WERI-Rb-1 (cell line): ENCODE results near the gene CD48.

Experiments
- DNase-seq: peaks from one replicate; pipeline ENCODE4 v3.0.0-alpha.2; 2020
- H3K27ac ChIP-seq: fragments of 250-450 bp; sonication (Bioruptor Pico); 2 replicates; pipeline ENCODE4 v1.5.1; 2020; ENCODE audit warnings: mild to moderate bottlenecking, moderate library complexity
- H3K27me3 ChIP-seq: fragments of 250-450 bp; sonication (Bioruptor Pico); 2 replicates; pipeline ENCODE4 v1.5.1; 2021; ENCODE audit warnings: mild to moderate bottlenecking, low read depth, moderate library complexity; ENCODE audit not compliant: insufficient read depth, severe bottlenecking
- H3K36me3 ChIP-seq: fragments of 250-450 bp; sonication (Bioruptor Pico); 2 replicates; pipeline ENCODE4 v1.5.1; 2020; ENCODE audit warnings: mild to moderate bottlenecking, moderate library complexity
- H3K4me3 ChIP-seq: 2 replicates; pipeline ENCODE4 v1.5.1; 2011; ENCODE audit warnings: low read depth, mild to moderate bottlenecking, control low read depth, low read length
- H3K9me3 ChIP-seq: fragments of 250-450 bp; sonication (Bioruptor Pico); 2 replicates; pipeline ENCODE4 v1.5.1; 2021; ENCODE audit warnings: mild to moderate bottlenecking, moderate library complexity; ENCODE audit not compliant: severe bottlenecking
- TF ChIP-seq, protein P1 (sequence below): IDR thresholded peaks from 2 replicates; pipeline ENCODE4 v1.5.1; 2011; ENCODE audit warnings: low read depth, mild to moderate bottlenecking, control low read depth, inconsistent platforms, low read length

Gene CD48

DNA sequence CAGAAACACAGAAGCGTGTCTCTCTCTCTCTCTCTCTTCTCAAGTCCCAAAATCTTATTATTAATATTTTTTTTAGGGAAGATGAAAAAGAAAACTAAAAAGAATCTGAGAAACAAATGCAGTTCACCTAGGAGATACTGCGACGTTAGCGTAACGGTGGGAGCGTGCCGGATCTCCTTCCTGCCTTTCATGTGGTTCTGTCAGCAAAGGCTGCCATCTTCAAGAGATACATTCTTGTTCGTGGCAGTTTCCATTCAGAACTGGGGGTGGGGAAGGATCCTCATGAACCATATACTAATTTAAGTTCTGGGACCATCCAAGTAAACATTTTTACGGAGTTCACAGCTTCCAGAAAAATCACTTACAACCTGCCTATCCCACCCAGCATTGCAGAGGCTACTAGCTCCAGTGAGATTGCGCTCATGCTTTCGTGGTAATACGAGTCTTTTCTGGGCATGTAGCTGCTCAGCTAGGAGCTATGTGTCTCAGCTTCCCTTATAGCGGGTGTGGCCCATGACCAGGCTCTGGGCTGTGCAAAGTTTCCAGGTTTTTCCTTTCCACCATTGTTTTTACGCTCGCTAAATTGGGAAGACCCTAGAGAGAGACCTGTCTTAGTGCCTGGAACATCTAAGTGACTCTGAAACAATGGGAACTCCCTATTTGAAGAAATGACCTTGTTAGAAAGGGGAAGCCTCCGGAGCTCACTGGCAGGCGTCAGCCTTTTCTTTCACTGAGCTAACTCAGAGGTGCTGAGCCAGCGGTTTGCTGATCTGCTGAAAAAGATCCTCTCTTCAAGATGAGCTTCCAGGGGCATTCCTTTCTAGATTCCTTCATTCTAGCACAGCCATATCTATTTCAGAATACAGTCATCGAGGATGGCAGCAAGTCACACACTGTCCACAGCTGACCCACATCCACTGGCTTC, 82.1 kb downstream of the CD48 start:
- H3K36me3 ChIP-seq = no peaks in the 10 kb centered on the region
- no peak for DNase-seq
- H3K27ac ChIP-seq = no peak overlapping the region
- TF ChIP-seq, protein P1, sequence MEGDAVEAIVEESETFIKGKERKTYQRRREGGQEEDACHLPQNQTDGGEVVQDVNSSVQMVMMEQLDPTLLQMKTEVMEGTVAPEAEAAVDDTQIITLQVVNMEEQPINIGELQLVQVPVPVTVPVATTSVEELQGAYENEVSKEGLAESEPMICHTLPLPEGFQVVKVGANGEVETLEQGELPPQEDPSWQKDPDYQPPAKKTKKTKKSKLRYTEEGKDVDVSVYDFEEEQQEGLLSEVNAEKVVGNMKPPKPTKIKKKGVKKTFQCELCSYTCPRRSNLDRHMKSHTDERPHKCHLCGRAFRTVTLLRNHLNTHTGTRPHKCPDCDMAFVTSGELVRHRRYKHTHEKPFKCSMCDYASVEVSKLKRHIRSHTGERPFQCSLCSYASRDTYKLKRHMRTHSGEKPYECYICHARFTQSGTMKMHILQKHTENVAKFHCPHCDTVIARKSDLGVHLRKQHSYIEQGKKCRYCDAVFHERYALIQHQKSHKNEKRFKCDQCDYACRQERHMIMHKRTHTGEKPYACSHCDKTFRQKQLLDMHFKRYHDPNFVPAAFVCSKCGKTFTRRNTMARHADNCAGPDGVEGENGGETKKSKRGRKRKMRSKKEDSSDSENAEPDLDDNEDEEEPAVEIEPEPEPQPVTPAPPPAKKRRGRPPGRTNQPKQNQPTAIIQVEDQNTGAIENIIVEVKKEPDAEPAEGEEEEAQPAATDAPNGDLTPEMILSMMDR = no peak
- H3K9me3 ChIP-seq = no peaks in the 10 kb centered on the region
- peaks cover 100% of the 10 kb centered on the region for H3K27me3 ChIP-seq
- no peak overlapping the region for H3K4me3 ChIP-seq

DNA sequence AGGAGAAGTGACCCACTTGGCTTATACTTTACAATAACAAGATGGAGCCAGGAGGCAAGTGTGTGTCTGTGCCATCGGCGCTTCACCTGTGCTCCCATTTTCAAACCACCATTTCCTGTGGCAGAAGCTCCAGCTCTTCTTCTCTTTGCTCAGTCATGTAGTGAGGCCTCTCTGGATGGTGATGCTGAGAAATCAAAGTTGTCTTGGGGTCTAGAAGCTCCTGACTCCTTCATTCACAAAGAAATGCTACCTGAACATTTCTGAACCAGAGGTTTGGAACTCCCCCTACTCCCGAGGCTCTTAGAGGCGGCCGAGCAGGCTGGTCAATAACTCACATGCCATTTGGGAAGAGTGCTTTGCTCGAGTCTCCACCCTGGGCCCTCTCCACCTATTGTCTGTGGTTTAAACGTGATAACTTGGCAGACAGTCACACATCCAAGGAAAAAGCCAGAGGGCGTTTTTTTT, 82.8 kb downstream of the CD48 start:
- no peak overlapping the region for H3K4me3 ChIP-seq
- DNase-seq = no peak
- no peak overlapping the region for H3K27ac ChIP-seq
- TF ChIP-seq, protein P1 = no peak
- no peaks in the 10 kb centered on the region for H3K36me3 ChIP-seq
- H3K9me3 ChIP-seq = no peaks in the 10 kb centered on the region
- H3K27me3 ChIP-seq = peaks cover 100% of the 10 kb centered on the region
